HG03575 (cell line): ENCODE results near the gene SLC39A11.

ENCODE experiments used
- ATAC-seq: cut with Tn5 transposase; IDR thresholded peaks from one replicate; pipeline ENCODE4 v1.9.1; 2021; ENCODE audit not compliant: unreplicated experiment, insufficient number of reproducible peaks, low FRiP score; ENCODE audit errors: extremely low read depth

SLC39A11 gene

GRCh38 chr17:72618001-72618509 is 474.4 kb downstream of the SLC39A11 start:
- ATAC-seq: no peak

GRCh38 chr17:72617557-72617956 is 474.9 kb downstream of the SLC39A11 start:
- ATAC-seq: no peak

- ATAC-seq: no peak
These were observed 476.0 kb downstream of the SLC39A11 start for GRCh38 chr17:72616447-72616846.

- ATAC-seq: no peak
These were observed 476.9 kb downstream of the SLC39A11 start for GRCh38 chr17:72615627-72615991.

GRCh38 chr17:72614871-72615626 is 477.4 kb downstream of the SLC39A11 start:
- no peak for ATAC-seq

GRCh38 chr17:72614476-72614870 is 478.0 kb downstream of the SLC39A11 start:
- no peak for ATAC-seq

GRCh38 chr17:72613806-72614292 is 478.6 kb downstream of the SLC39A11 start:
- no peak for ATAC-seq

GRCh38 chr17:72613396-72613795 is 479.1 kb downstream of the SLC39A11 start:
- no peak for ATAC-seq

- ATAC-seq: no peak
These were observed 481.3 kb downstream of the SLC39A11 start for GRCh38 chr17:72611172-72611571.

- no peak for ATAC-seq
These were observed 483.0 kb downstream of the SLC39A11 start for GRCh38 chr17:72609501-72609900.

GRCh38 chr17:72608436-72608835 is 484.1 kb downstream of the SLC39A11 start:
- no peak for ATAC-seq

- no peak for ATAC-seq
These were observed 485.8 kb downstream of the SLC39A11 start for GRCh38 chr17:72606656-72607055.

- ATAC-seq: no peak
These were observed 486.9 kb downstream of the SLC39A11 start for GRCh38 chr17:72605543-72605942.

- ATAC-seq: no peak
These were observed 488.0 kb downstream of the SLC39A11 start for GRCh38 chr17:72604518-72604917.

- no peak for ATAC-seq
These were observed 488.9 kb downstream of the SLC39A11 start for GRCh38 chr17:72603420-72604242.

- no peak for ATAC-seq
These were observed 489.7 kb downstream of the SLC39A11 start for GRCh38 chr17:72602517-72603419.

GRCh38 chr17:72600934-72601333 is 491.6 kb downstream of the SLC39A11 start:
- ATAC-seq: no peak

- no peak for ATAC-seq
These were observed 492.6 kb downstream of the SLC39A11 start for GRCh38 chr17:72599891-72600290.

- no peak for ATAC-seq
These were observed 493.8 kb downstream of the SLC39A11 start for GRCh38 chr17:72598695-72599094.
